K562 (cell line): ENCODE data around the gene SCAP. TPM values are rescaled to one million over a fixed set of nuclear protein-coding genes. Genes with fewer than 3 reads are reported as not detected.

Experiments
- CBX1 ChIP-seq: sonication (generic); IDR thresholded peaks from 2 replicates; pipeline ENCODE4 v1.6.1; 2016; ENCODE audit warnings: antibody characterized with exemption, low read depth, mild to moderate bottlenecking
- CGGBP1 ChIP-seq: fragments of 250-450 bp; sonication (Bioruptor Pico); IDR thresholded peaks from 2 replicates; pipeline ENCODE4 v1.9.0; 2021; ENCODE audit warnings: mild to moderate bottlenecking
- DMBX1 ChIP-seq: fragments of 250-450 bp; sonication (Bioruptor Pico); IDR thresholded peaks from 2 replicates; pipeline ENCODE4 v1.8.0; 2022; ENCODE audit warnings: inconsistent platforms, mild to moderate bottlenecking, moderate library complexity, borderline replicate concordance
- GABPA ChIP-seq: fragments of 200-800 bp; sonication (Bioruptor generic); conservative IDR thresholded peaks from 2 replicates; pipeline ENCODE4 v1.6.1; 2016; ENCODE audit warnings: low read depth, missing genetic modification characterization, missing compliant biosample characterization
- HNRNPUL1 ChIP-seq: fragments of 200-400 bp; formaldehyde crosslinking; IDR thresholded peaks from 2 replicates; pipeline ENCODE4 v1.6.1; 2017; ENCODE audit warnings: low read length
- ILK ChIP-seq: fragments of 450-650 bp; IDR thresholded peaks from 2 replicates; pipeline ENCODE4 v1.6.1; 2016; ENCODE audit warnings: missing genetic modification characterization, low read depth, mild to moderate bottlenecking, missing compliant biosample characterization, moderate library complexity, borderline replicate concordance
- MAFF ChIP-seq: IDR thresholded peaks from 2 replicates; pipeline ENCODE4 v1.6.1; 2012; ENCODE audit warnings: low read length, improper control_type of control experiment
- MBD1 ChIP-seq: fragments of 250-450 bp; sonication (Bioruptor Pico); IDR thresholded peaks from 2 replicates; pipeline ENCODE4 v1.8.0; 2022; ENCODE audit warnings: inconsistent platforms
- MNT ChIP-seq, 2 experiments: fragments of 450-650 bp; conservative IDR thresholded peaks; 2 replicates each; pipeline ENCODE4 v1.6.1; 2017; ENCODE audit warnings: mild to moderate bottlenecking in 2 of 2, moderate library complexity in 2 of 2
- NR1H2 ChIP-seq: sonication (generic); formaldehyde crosslinking; IDR thresholded peaks from 2 replicates; pipeline ENCODE4 v1.4.0; 2020; ENCODE audit warnings: mild to moderate bottlenecking, missing genetic modification reagents
- POLR2H ChIP-seq: IDR thresholded peaks from 2 replicates; pipeline ENCODE4 v1.6.1; 2016; ENCODE audit warnings: missing genetic modification characterization, low read depth, mild to moderate bottlenecking, control low read depth, missing compliant biosample characterization, moderate library complexity
- RREB1 ChIP-seq: fragments of 250-450 bp; sonication (Bioruptor Pico); IDR thresholded peaks from 2 replicates; pipeline ENCODE4 v1.4.0; 2020
- SMARCB1 ChIP-seq: IDR thresholded peaks from 2 replicates; pipeline ENCODE4 v1.6.1; 2011; ENCODE audit warnings: improper control_type of control experiment, low read depth; ENCODE audit not compliant: insufficient read length
- TAF7 ChIP-seq: fragments of 450-650 bp; IDR thresholded peaks from 2 replicates; pipeline ENCODE4 v1.6.1; 2016; ENCODE audit warnings: missing genetic modification characterization, missing compliant biosample characterization
- THRAP3 ChIP-seq: fragments of 450-650 bp; IDR thresholded peaks from 2 replicates; pipeline ENCODE4 v1.6.1; 2016; ENCODE audit warnings: mild to moderate bottlenecking, inconsistent platforms, borderline replicate concordance
- ZFP30 ChIP-seq: fragments of 250-450 bp; sonication (Bioruptor Pico); IDR thresholded peaks from 2 replicates; pipeline ENCODE4 v1.8.0; 2022; ENCODE audit warnings: moderate library complexity, mild to moderate bottlenecking, inconsistent platforms, borderline replicate concordance
- ZNF124 ChIP-seq: sonication (generic); formaldehyde crosslinking; IDR thresholded peaks from 2 replicates; pipeline ENCODE4 v1.8.1; 2022; ENCODE audit warnings: missing genetic modification reagents
- ZNF707 ChIP-seq: fragments of 250-450 bp; sonication (Bioruptor Pico); conservative IDR thresholded peaks from 2 replicates; pipeline ENCODE4 v1.8.0; 2022; ENCODE audit warnings: inconsistent platforms, mild to moderate bottlenecking, moderate library complexity
- polyA plus RNA-seq, 8 experiments: library from polyadenylated mRNA; depleted of rRNA in 4 of 8; stranded (reverse) in 5 of 8; unstranded in 3 of 8; fragments of >200 nt; fragmentation: Nextera tagmentation in 2 of 8; fragmentation: Illumina TruSeq in 1 of 8; extraction: Ambion mirVana in 2 of 8; extraction: Trizol in 1 of 8; gene quantifications; 2 replicates each; pipeline versions ENCODE4 v1.2.1 to v1.2.3, GENCODE V29; 2011 to 2014; ENCODE audit warnings: inconsistent platforms in 1 of 8, missing spikeins in 1 of 8
- total RNA-seq, 7 experiments: library from RNA; depleted of rRNA in 6 of 7; stranded (reverse); fragments of >200 nt in 6 of 7; fragmentation: Illumina TruSeq in 2 of 7; extraction: Trizol in 2 of 7; gene quantifications; 2 replicates each; pipeline versions ENCODE4 v1.2.1 to v1.2.3, GENCODE V29; 2011 to 2021; ENCODE audit warnings: low replicate concordance in 1 of 7

The SCAP gene
- total and polyA plus RNA-seq, 9 of the 15 experiments (the other 6 are each of a cell fraction or from before 2014, with no cell fraction given), result 2.6 to 104 (median 37.8) TPM

GRCh38 chr3:47475570-47476329 lies at the start of gene SCAP (continued):
- TF ChIP-seq DMBX1 (CRISPR knock-in tag), result no peak; the same call in none of the 2 replicates
- no peak for TF ChIP-seq MAFF
- TF ChIP-seq ZNF707 (CRISPR knock-in tag), result 0 out of 2 replicates have a peak, but pooled peaks have one; percentile 21
- TF ChIP-seq SMARCB1, result no peak
- TF ChIP-seq GABPA (tag), result peak; percentile 70
- TF ChIP-seq ZNF124 (CRISPR knock-in tag), result no peak
- TF ChIP-seq RREB1 (CRISPR knock-in tag), result no peak; the same call in 1 of the 2 replicates
- TF ChIP-seq NR1H2, result 0 out of 2 replicates have a peak, but pooled peaks have one; percentile 22
- no peak for TF ChIP-seq MNT (conservative IDR thresholded peaks at IDR 0.05)
- TF ChIP-seq CGGBP1 (CRISPR knock-in tag), result peak; percentile 89; the same call in 1 of the 2 replicates
- no peak for TF ChIP-seq MBD1 (CRISPR knock-in tag)
- TF ChIP-seq POLR2H (tag), result no peak
- no peak for TF ChIP-seq ZFP30 (CRISPR knock-in tag)
- no peak for TF ChIP-seq THRAP3
- peak; percentile 87 for TF ChIP-seq CBX1
- no peak for TF ChIP-seq TAF7 (tag)
- TF ChIP-seq ILK (tag), result no peak
- no peak for TF ChIP-seq HNRNPUL1
